ENCODE data around the gene PRAMEF33.
A peak's percentile ranks its signal among the peaks of the same experiment; 100 is the strongest.
"Not testable (repeated sequence)": the region's sequence is repeated elsewhere in the genome, so short reads cannot be mapped to it uniquely, and the experiment has no call there.

PRAMEF33 gene

DNA sequence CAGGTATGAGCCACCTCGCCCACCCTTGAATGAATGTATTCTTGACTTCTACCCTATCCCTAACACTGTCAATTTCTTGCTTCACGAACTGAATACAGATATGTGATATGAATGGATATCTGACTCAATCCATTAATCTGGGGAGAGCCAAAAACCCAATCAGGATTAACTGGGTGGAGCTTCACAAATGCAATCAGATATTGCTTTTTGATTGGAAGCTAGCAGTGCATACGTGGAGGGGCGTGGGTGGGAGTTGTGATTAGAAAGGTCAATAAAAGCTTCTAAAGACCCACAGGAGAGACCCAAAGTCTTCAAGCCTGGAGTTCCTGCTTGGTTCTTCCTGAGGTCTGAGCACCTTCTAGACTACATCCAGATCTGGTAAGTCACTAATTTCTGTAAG, 11.9 kb downstream of the PRAMEF33 start, which contains the start of gene PRAMEF15:
TSS of gene PRAMEF15 (plus strand) at position 301 of the 400 bp plus-strand sequence. CDS start 2,827 bp downstream, outside the sequence.
- not testable (repeated sequence) for H3K4me1 ChIP-seq (ENCODE audit: control insufficient read depth, insufficient read depth, low read length); H3K4me3 ChIP-seq (ENCODE audit: low read length); DNase-seq (ENCODE audit: low read depth, low spot score); H3K27ac ChIP-seq (ENCODE audit: low read length); H3K27me3 ChIP-seq (ENCODE audit: control insufficient read depth, insufficient read depth, low read length); H3K36me3 ChIP-seq (ENCODE audit: control insufficient read depth, insufficient read depth, low read length); H3K9me3 ChIP-seq (ENCODE audit: control insufficient read depth, insufficient read depth, low read length)
- no CpG with 5 or more reads among the region's 4 CpGs for WGBS (ENCODE audit: insufficient coverage, insufficient read length)

GRCh38 chr1:13342496-13342895, 39.2 kb downstream of the PRAMEF33 start:
- H3K4me3 ChIP-seq (ENCODE audit: low read length); H3K36me3 ChIP-seq (ENCODE audit: control insufficient read depth, insufficient read depth, low read length); H3K27ac ChIP-seq (ENCODE audit: low read length); H3K9me3 ChIP-seq (ENCODE audit: control insufficient read depth, insufficient read depth, low read length); DNase-seq (ENCODE audit: low read depth, low spot score); H3K27me3 ChIP-seq (ENCODE audit: control insufficient read depth, insufficient read depth, low read length); H3K4me1 ChIP-seq (ENCODE audit: control insufficient read depth, insufficient read depth, low read length): not testable (repeated sequence)
- WGBS (ENCODE audit: insufficient coverage, insufficient read length): no CpG with 5 or more reads among the region's 8 CpGs

GRCh38 chr1:13347034-13347433, 43.7 kb downstream of the PRAMEF33 start, which contains the start of gene PRAMEF14:
Gene PRAMEF14, minus strand, starts transcription at chr1:13347134. Its CDS starts 1,820 bp downstream, at chr1:13345314.
- H3K27ac ChIP-seq (ENCODE audit: low read length); H3K4me3 ChIP-seq (ENCODE audit: low read length); H3K36me3 ChIP-seq (ENCODE audit: control insufficient read depth, insufficient read depth, low read length); H3K4me1 ChIP-seq (ENCODE audit: control insufficient read depth, insufficient read depth, low read length); H3K27me3 ChIP-seq (ENCODE audit: control insufficient read depth, insufficient read depth, low read length); DNase-seq (ENCODE audit: low read depth, low spot score); H3K9me3 ChIP-seq (ENCODE audit: control insufficient read depth, insufficient read depth, low read length): not testable (repeated sequence)
- WGBS (ENCODE audit: insufficient coverage, insufficient read length): no CpG with 5 or more reads among the region's 7 CpGs

GRCh38 chr1:13353476-13353875, 50.1 kb downstream of the PRAMEF33 start:
- not testable (repeated sequence) for H3K27me3 ChIP-seq (ENCODE audit: control insufficient read depth, insufficient read depth, low read length); DNase-seq (ENCODE audit: low read depth, low spot score); H3K27ac ChIP-seq (ENCODE audit: low read length); H3K4me3 ChIP-seq (ENCODE audit: low read length); H3K4me1 ChIP-seq (ENCODE audit: control insufficient read depth, insufficient read depth, low read length); H3K9me3 ChIP-seq (ENCODE audit: control insufficient read depth, insufficient read depth, low read length); H3K36me3 ChIP-seq (ENCODE audit: control insufficient read depth, insufficient read depth, low read length)
- WGBS (ENCODE audit: insufficient coverage, insufficient read length): no CpG with 5 or more reads among the region's 8 CpGs

DNA sequence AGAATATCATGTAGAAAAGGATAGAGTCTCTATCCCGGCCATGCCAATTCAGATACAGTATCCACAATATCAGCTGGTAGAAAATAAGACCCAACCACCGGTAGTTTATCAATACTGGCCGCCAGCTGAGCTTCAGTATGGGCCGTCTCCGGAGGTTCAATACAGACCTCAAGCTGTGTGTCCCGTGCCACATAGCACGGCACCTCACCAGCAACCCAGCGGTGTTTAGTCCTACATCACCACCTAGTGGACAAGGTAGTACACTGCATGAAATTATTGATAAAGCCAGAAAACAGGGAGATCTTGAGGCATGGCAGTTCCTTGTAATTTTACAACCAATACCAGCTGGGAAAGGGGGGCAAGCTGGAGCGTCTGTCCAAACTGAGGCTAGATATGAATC, 51.1 kb downstream of the PRAMEF33 start:
- not testable (repeated sequence) for H3K27ac ChIP-seq (ENCODE audit: low read length); H3K4me1 ChIP-seq (ENCODE audit: control insufficient read depth, insufficient read depth, low read length); H3K4me3 ChIP-seq (ENCODE audit: low read length); H3K9me3 ChIP-seq (ENCODE audit: control insufficient read depth, insufficient read depth, low read length); DNase-seq (ENCODE audit: low read depth, low spot score); H3K27me3 ChIP-seq (ENCODE audit: control insufficient read depth, insufficient read depth, low read length); H3K36me3 ChIP-seq (ENCODE audit: control insufficient read depth, insufficient read depth, low read length)
- WGBS (ENCODE audit: insufficient coverage, insufficient read length): no CpG with 5 or more reads among the region's 9 CpGs

DNA sequence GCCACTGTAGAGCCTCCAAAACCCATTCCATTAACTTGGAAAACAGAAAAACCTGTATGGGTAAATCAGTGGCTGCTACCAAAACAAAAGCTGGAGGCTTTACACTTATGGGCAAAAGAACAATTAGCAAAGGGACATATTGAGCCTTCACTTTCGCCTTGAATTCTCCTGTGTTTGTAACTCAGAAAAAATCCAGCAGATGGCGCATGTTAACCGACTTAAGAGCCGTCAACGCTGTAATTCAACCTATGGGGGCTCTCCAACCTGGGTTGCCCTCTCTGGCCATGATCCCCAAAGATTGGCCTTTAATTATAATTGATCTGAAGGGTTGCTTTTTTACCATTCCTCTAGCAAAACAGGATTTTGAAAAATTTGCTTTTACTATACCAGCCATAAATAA, 53.4 kb downstream of the PRAMEF33 start:
- H3K27ac ChIP-seq (ENCODE audit: low read length); H3K27me3 ChIP-seq (ENCODE audit: control insufficient read depth, insufficient read depth, low read length); H3K4me1 ChIP-seq (ENCODE audit: control insufficient read depth, insufficient read depth, low read length); H3K4me3 ChIP-seq (ENCODE audit: low read length); H3K36me3 ChIP-seq (ENCODE audit: control insufficient read depth, insufficient read depth, low read length); H3K9me3 ChIP-seq (ENCODE audit: control insufficient read depth, insufficient read depth, low read length): not testable (repeated sequence)
- no CpG with 5 or more reads among the region's 5 CpGs for WGBS (ENCODE audit: insufficient coverage, insufficient read length)
- peak; percentile 13 for DNase-seq (ENCODE audit: low read depth, low spot score)
